HG02938 (cell line): ENCODE data around the gene BPIFA2.
"Not testable (repeated sequence)": the region's sequence is repeated elsewhere in the genome, so short reads cannot be mapped to it uniquely, and the experiment has no call there.

Experiments
- ATAC-seq: cut with Tn5 transposase; IDR thresholded peaks from one replicate; pipeline ENCODE4 v1.9.1; 2021; ENCODE audit warnings: mild to moderate bottlenecking, moderate library complexity; ENCODE audit not compliant: unreplicated experiment

BPIFA2 gene

GRCh38 chr20:33159713-33160112 lies 8.2 kb upstream of the BPIFA2 start:
- ATAC-seq: no peak

GRCh38 chr20:33160681-33161080 lies 7.3 kb upstream of the BPIFA2 start:
- ATAC-seq: no peak

GRCh38 chr20:33162313-33162712 lies 5.6 kb upstream of the BPIFA2 start:
- no peak for ATAC-seq

GRCh38 chr20:33162753-33163152 lies 5.2 kb upstream of the BPIFA2 start:
- no peak for ATAC-seq

- ATAC-seq: no peak
Measured at GRCh38 chr20:33163856-33164762, 3.9 kb upstream of the BPIFA2 start.

- no peak for ATAC-seq
Measured at GRCh38 chr20:33164763-33165095, 3.2 kb upstream of the BPIFA2 start.

- ATAC-seq: no peak
Measured at GRCh38 chr20:33165416-33166055, 2.4 kb upstream of the BPIFA2 start.

GRCh38 chr20:33166533-33167113 lies 1.3 kb upstream of the BPIFA2 start:
- no peak for ATAC-seq

GRCh38 chr20:33169176-33169794 lies 1.3 kb downstream of the BPIFA2 start:
- ATAC-seq: no peak

- ATAC-seq: no peak
Measured at GRCh38 chr20:33172781-33173180, 4.8 kb downstream of the BPIFA2 start.

GRCh38 chr20:33175123-33175522 lies 7.2 kb downstream of the BPIFA2 start:
- ATAC-seq: no peak

GRCh38 chr20:33176101-33176500 lies 8.1 kb downstream of the BPIFA2 start:
- ATAC-seq: no peak

GRCh38 chr20:33177866-33178265 lies 9.9 kb downstream of the BPIFA2 start:
- no peak for ATAC-seq

- no peak for ATAC-seq
Measured at GRCh38 chr20:33178726-33179125, 10.8 kb downstream of the BPIFA2 start.

- no peak for ATAC-seq
Measured at GRCh38 chr20:33180169-33180568, 12.2 kb downstream of the BPIFA2 start.

GRCh38 chr20:33181482-33182093 lies 13.6 kb downstream of the BPIFA2 start:
- no peak for ATAC-seq

- ATAC-seq: no peak
Measured at GRCh38 chr20:33183312-33183711, 15.4 kb downstream of the BPIFA2 start.

- not testable (repeated sequence) for ATAC-seq
Measured at GRCh38 chr20:33185031-33185590, 17.2 kb downstream of the BPIFA2 start.

GRCh38 chr20:33187491-33187890 lies 19.5 kb downstream of the BPIFA2 start:
- no peak for ATAC-seq

GRCh38 chr20:33188421-33188820 lies 20.5 kb downstream of the BPIFA2 start:
- no peak for ATAC-seq

- ATAC-seq: no peak
Measured at GRCh38 chr20:33191484-33191883, 23.5 kb downstream of the BPIFA2 start.
